Renal cortex interstitium (tissue), 11 donors: Measurements from ENCODE around the gene NEURL4. TPM values are rescaled to one million over a fixed set of nuclear protein-coding genes. Genes with fewer than 3 reads are reported as not detected.
A peak's percentile ranks its signal among the peaks of the same experiment; 100 is the strongest.

Experiments
- DNase-seq, 11 donors: peaks; one replicate each; pipeline ENCODE4 v3.0.0-alpha.2; 2013; ENCODE audit warnings: low read depth in 9 of 11, low spot score in 4 of 11; ENCODE audit errors: extremely low read depth in 1 of 11
- polyA plus RNA-seq, 3 donors: library from polyadenylated mRNA; unstranded; fragments of 120-200 nt; gene quantifications; one replicate each; pipeline ENCODE4 v1.2.1, GENCODE V29; 2013; ENCODE audit not compliant: insufficient read length in 3 of 3

NEURL4 gene
- polyA plus RNA-seq, 3 donors: 30.6 to 38.2 (median 36.1) TPM

DNA sequence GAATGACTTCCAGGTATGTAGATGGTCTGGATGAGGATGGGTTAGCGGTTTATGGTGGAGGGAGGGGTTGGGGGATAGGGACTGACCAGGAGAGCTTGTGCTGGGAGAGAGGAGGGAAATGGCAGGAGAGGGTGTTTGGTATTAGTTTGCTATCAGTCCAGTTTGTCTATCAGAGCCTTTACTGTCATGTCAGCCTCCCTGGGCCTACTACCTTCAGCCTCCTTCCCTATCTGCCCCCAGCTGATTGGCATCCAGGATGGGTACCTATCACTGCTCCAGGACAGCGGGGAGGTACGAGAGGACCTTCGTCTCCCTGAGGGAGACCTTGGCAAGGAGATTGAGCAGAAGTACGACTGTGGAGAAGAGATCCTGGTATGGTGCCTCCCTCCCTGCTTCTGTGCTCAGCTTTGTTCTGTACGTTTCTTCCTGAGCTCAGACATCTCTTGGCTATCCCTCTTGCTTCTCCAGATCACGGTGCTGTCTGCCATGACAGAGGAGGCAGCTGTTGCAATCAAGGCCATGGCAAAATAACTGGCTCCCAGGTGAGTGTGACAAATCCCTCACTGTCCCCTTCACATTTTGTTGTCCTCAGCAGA, 17.9 kb downstream of the NEURL4 start:
- DNase-seq: no peak

GRCh38 chr17:7309628-7310027, 19.5 kb downstream of the NEURL4 start:
- DNase-seq: no peak

DNA sequence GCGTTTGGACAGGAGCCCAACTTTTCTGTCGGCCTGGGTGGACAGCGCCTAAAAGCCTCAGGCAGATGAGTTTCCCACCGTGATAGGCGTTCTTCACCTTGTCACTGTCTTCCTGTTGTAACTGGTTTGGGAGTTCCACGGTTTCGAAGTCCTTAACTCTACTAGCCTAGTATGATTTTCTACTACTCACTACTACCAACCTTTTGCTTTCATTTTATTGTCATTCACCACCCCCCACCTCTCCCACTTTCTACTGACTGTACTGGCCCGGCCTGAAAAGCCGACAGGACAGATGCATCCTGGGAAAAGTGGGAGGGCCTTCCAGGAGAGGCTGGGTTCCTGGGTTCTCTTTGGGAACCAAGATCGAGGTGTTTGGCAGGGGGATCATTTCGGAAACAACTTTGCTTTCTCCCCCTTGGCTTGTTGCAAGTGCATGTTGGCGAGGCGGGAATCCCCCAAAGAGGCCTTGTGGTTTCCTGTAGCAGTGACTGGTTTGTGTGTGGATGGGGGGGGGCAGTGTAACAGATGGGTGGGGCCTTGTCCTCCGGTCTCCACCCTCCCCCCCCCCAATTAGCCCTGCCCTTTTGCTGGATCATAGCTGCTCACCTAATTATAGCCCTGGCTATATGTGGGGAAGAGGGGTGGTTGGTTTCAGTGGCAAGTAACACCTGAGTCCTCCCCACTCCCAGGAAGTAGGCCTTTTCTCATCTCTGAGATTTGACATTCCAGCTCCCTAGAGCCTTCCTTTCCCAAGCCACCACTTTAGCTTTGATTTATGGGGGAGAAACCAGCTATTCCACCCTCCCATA, 20.3 kb downstream of the NEURL4 start:
- peak in 3 of 11 donors; percentile 58 to 69 (median 67) for DNase-seq

- no peak for DNase-seq
These were observed 21.2 kb downstream of the NEURL4 start for GRCh38 chr17:7307686-7308624.

GRCh38 chr17:7306911-7307685, 22.0 kb downstream of the NEURL4 start, which contains the start of gene EIF5A:
EIF5A (plus strand) TSS chr17:7307628; CDS start chr17:7309636, 2,008 bp downstream.
- DNase-seq: peak; percentile 99 to 100 (median 100)

GRCh38 chr17:7304179-7304578, 25.0 kb downstream of the NEURL4 start:
- no peak for DNase-seq

- DNase-seq: peak in 5 of 11 donors; percentile 62 to 77 (median 72)
These were observed 32.8 kb downstream of the NEURL4 start for GRCh38 chr17:7296189-7296861.

DNA sequence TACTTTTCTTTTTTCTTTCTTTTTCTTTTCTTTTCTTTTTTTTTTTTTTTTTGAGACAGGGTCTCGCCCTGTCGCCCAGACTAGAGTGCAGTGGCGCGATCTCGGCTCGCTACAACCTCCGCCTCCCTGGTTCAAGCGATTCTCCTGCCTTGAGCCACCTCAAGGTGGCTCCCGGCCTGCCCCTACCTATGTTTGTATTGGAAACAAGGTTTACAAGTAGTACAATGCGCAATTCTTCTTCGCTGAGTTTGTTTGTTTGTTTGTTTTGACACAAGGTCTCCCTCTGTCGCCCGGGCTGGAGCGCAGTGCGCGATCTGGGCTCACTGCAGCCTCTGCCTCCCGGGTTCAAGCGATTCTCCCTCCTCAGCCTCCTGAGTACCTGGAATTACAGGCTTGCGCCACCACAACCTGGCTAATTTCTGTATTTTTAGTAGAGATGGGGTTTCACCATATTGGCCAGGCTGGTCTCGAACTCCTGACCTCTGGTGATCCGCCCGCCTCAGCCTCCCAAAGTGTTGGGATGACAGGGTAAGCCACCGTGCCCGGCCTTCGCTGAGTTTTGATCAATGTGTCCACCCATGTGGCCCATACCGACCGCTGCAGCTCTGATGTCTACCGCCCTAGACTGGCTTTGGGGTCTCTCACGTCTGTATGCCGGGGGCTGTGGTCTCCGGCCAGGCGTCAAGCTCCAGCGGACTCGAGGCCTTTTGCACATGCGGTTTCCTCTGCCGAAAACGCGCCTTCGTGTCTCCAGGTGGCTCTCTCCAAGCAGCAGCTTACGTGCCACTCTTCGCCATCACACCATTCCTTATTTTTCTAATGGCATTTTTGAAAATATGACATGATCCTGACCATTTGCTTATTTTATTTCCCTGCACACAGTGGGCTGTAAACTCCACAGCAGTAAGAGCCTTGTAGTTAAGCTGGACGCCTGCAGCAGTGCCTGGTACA, 33.6 kb downstream of the NEURL4 start:
- DNase-seq: no peak

DNA sequence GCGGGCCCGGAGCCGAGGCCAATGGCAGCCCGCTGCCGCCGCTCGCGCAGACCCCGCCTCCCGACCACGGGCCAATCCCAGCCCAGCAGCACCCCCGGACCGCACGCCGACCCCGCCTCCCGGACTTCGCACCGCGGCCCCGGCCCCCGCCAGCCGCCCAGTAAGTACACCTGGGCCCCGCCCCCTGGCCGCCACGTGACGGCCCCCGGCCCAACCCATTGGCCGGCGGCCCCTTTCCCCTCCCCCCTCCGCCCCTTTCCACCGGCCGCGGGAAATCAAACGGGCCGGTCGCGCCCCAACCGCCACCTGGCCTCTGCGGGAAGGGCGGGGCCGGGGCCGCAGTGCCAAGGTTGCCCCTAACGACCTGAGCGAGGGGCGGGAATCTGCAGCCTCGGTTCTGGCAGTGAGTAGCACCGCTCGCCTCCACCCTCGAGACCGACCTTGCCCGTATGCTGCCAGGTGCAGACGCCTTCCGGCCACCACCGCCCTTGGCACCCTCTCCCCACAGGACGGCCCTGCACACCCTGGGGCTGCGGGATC, 34.5 kb downstream of the NEURL4 start, which contains the start of gene YBX2:
YBX2 (minus strand) TSS at position 26 of the 540 bp plus-strand sequence. CDS start 139 bp downstream, outside the sequence.
- peak in 1 of 11 donors; percentile 54 for DNase-seq

DNA sequence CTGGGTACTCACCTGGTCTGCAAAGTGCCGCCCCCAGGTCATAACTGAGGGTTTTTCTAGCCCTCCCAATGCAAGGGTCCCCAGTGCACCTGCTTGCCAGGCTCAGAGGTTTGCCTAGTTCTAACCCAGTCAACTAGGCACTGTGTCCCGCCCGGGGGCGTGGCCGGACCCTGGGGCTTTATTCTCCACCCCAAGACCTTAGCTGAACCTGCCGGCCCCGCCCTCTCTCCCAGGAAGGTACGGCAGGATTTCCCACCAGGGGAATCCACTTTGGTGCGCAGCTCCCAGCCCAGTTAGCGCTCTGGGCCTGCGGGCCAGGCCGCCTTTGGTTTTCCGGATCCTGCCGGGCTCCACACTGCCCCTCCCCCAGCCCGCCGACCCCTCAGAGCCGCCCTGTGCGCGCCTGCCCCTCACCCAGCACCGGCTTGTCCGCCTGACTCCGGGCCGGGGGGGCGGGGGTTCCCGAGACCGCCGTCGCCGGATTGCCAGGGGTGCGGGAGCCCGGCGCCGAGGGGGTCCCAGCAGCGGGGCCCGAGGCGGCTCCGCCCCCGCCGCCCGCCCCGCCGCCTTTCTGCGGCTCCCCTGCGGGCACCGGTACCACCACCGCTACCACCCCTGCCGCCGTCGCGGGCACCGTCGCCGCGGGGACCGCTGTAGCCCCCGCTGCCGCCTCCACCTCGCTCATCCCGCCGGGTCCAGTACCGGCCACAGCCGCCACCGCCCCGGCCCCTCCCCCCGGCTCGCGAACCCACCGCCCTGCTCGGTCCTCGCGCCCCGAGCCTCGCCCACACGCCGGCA, 35.1 kb downstream of the NEURL4 start:
- no peak for DNase-seq

DNA sequence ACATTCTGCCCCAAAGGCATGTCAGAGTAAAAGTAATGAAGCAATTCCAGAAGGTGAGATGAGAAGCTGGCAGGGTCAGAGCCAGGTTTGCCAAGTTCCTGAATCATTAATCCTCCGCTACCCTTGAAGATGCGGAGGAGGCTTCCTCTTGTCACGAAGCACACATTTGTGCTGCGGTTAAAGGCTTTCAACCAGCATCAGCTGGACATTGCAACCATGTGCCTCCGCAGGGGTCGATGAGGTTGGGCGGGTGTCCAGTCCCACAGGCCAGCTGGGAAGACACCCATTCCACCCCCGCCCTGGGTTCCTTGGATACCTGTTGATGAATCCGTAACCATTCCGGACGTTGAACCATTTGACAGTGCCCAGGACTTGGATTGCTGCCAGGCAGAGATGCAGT, 36.0 kb downstream of the NEURL4 start:
- no peak for DNase-seq

DNA sequence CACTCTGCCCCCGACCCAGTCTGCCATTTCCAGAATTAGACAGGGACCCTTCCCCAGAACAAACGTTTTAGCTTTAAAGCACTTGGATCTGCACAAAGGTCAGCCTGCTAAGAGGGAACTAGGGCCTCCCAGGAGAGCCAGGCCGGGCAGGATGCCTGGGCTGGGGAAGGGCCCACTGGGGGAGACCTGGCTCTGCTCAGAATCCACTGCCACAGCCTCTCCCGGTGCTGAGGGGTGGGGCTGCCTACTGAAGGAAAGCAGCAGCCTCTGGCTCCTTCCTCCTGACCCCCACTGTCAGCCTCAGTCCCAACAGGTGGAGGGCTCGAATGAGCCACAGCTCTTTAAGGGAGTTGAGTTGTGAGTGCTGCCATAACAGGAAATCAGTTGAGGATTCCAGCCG, 36.4 kb downstream of the NEURL4 start:
- no peak for DNase-seq

GRCh38 chr17:7292194-7292593, 36.9 kb downstream of the NEURL4 start:
- no peak for DNase-seq

DNA sequence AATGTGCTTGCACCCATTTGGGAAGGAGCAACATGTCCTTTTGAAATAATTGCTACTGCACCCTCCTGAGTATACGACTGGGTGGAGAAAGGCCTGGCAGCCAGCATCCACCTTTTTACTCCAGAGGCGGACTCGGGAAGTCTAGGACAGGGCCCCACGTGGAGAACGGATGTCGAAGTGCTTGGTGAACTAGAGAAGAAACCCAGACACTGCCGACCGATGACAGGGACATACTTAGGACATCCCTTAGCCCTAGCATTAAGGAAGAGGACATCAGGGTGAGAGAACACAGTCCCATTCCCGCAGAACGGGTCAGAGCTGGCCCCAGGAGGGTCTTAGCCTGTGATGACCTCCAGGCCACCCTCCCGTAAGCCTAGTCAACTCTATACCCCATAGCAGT, 38.5 kb downstream of the NEURL4 start:
- no peak for DNase-seq

DNA sequence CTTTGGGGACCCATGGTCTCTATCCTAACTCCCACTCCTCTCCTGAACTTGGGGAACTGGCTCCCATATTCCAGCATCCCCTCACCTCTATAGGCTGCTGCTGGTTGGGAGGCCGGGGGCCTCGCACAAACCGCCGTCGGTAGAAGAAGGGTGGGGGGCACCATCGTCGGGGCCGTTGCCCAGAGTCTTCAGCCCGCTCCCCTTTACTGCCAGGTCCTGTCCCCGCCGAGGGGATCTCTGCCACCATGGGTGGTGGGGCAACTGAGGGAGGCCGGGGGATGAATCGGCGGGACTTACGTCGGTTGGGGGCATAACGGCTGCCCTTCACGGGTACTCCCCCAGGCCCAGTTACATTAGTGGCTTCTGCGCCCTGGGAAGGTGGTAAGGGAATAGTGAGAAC, 39.0 kb downstream of the NEURL4 start:
- no peak for DNase-seq
